ENCODE measurements around the gene SLC26A9.

Gene SLC26A9

DNA sequence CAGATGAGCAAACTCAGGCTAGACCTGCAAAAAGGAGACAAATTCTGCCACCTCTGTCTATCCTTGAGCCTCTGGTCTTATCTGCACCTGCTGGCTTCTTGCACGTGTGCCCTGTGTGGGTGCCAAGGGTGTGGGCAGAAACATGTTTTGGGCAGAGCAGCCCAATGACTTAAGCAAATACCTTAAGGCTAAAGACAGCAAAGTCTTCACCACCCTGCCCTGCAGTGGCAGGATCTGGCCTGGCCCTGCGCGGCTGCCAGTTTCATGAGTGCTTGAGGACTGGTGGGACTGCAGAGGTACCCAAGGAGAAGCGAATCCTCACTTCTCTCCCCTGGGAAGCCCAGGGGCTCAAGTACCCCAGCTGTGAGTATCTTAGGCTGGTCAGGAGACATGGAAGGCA lies 3.8 kb upstream of the SLC26A9 start:
- no peak for DNase-seq (ENCODE audit: low read depth in 2 of 2)

DNA sequence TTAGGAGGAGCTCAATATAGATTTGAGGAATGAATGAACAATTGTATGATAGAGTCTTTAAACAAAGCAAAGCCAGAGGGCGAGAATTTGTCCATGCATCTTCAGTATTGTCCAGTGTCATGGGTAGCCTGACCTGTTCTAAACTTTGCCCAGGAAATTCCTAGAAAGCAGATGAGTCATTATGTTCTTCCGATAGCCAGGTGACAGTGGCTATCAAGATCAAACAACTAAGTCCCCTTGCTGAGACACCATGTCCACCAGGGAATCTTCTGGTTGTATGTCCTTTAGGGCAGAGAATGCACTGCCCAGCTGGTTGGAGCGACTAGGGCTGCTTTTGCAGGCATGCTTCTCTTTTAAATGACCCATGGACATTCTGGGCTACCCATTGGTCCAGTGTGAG lies 1.8 kb upstream of the SLC26A9 start:
- DNase-seq (ENCODE audit: low read depth in 2 of 2) = no peak

DNA sequence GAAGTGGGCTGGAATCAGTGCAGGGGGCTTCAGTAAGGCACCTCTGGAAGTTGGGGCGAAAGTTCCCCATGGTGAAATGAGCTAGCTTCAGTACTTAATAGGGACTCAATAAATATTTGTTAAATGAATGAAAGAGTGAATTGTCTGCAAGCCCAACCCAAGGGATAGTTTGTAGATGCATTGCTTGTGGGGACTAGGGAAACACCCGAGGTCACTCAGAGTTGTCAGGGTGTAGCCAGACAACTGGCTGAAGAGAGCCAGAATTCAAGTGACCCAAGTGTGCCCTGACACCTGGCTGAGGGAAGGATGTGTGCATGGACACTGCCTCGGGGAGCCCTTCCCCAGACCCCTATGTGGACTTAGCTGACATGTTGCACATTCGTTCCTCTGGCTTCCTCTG lies 1.3 kb upstream of the SLC26A9 start:
- DNase-seq (ENCODE audit: low read depth in 2 of 2) = no peak

DNA sequence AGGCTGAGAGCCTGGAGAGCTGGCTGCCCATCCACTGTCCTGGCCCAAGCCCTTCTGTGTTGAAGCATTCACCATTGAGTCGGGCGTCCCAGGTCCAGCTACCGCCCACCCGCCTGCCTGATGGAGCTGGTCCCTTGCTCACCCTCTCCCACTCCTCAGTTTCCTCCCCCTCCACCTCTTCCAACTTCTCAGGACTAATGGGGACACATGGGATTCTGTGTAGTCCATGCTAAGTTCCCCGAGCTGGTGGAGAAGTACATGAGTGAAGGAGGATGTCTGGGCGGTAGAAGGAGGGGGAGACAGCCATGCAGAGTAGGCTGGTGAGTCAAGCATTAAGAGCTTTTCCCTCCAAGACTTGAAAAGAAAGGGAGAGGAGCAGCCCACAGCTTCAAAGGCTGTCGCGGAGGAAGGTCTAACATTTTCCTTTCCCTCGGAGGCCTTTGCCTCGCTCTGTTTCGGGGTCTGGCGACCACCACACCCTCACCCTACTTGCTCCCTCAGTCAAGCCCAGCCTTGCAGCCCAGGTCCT lies 561 bp downstream of the SLC26A9 start:
- no peak for DNase-seq (ENCODE audit: low read depth in 2 of 2)

DNA sequence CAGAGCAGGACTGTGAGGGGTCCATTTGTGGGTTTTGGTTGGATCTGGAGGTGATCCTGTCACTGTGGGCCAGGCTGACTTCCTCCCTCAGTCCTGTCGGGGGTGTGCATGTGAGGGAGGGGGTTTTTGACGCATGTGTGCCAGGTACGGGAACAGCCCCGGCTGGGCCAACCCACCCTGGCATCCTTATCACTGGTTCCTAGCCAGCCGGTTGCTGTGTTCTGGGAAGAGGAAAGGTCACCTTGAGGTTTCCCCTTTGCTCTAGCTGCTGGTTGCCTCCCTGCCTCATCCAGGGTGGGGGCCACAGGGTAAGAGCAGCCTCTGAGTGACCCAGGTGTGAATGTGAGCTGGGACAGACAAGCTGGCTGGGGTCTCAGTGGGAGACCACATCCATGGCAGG lies 2.5 kb downstream of the SLC26A9 start:
- no peak for DNase-seq (ENCODE audit: low read depth in 2 of 2)

DNA sequence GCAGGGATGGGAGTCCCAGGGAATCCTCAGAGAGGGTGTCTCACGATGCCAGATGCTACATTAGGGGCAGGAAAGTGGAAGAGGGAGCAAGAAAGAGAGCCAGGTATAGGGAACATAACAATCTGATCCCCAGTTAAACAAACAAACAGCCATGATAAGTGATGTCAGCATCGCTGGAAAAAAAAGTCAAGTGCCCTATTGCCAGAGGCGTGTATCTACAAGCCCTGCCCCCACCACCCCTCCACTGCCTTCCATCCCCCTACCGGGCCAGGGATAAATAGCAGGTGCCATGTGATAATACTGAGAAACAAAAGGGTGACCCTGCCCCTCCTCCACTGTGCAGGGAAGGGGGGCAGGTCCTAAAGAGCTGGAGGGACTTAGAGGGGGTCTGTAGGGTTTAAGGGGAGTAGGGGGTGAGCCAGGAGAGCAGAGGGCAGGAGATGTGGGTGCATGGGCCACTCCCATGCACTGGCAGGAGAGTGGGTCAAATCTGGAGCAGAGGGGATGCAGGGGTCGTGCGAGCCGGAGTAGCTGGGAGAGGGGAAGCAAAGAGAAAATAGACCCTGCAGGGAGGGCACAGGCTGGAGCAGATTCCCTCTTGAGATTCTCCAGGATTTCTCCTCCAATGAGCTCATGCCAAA lies 3.4 kb downstream of the SLC26A9 start:
- no peak for DNase-seq (ENCODE audit: low read depth in 2 of 2)

DNA sequence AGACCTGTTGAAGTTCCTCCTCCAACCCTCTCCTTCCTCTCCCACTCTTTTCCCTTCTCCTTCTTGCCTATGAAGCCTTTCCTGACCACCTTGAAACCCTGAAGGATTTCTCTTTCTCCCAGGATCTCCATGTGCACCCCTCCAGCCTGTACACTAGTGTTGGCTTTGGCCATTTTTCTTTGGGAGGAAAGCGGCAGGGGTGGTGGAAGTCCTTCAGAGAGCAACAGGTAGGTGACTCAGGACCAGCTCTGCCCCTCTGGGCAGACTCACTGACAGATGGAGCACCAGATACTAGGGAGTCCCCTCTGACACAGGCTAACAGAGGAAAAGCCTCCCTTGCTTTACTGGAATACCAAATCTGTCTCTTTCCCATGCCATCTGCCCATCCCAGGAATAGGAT lies 4.6 kb downstream of the SLC26A9 start:
- no peak for DNase-seq (ENCODE audit: low read depth in 2 of 2)

DNA sequence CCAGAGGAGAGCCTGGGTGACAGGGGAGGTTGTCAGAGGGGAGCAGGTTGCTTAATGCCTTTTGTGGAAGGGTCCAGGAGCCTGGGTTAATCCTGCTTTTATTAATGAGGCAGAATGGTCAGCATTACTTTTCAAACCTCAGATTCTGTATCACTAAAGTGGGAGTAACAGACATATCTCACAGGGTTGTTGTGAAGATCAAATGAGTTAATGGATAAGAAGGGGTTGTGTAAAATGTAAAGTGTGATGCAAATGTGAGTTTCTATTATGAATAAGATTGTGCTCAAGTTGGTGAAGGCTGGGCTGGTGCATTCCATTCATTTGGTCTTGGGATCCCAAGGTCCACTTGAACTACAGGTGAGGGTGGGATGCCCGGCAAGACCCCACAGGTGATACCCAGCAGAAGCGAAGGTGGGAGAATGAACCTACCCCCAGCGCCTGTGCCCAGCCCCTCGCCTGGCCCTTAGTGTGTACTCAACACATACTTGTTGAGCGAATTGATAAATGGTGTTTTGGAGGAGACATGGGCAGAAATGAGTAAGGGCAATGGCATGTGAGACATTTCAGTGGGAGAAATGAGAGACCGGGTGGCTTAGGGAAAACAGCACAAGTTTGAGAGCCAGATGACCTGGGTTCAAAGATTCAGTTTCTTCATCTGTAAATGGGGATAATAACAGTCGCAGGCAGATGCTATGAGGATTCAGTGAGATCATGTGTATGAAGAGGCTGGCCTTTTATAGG lies 6.2 kb downstream of the SLC26A9 start:
- no peak for DNase-seq (ENCODE audit: low read depth in 2 of 2)

DNA sequence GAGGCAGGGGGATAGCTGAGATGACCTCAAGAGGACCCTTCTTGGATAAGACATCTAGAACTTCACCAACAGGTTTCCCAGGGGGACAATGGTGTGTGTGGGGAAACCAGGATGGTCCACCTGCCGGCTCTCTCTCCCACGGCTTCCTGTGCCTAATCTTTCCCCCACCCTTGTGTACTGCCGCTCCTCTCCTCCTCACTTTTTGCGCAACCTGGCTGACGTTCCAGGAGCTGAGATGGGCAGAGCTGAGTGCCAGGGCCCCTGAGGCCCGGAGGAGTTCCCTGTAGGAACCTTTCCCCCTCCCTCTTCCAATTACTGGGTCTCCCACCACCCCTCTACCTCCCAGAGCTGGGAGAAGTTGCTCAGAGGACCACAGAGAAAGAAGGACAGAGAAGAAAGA lies 6.9 kb downstream of the SLC26A9 start:
- no peak for DNase-seq (ENCODE audit: low read depth in 2 of 2)

DNA sequence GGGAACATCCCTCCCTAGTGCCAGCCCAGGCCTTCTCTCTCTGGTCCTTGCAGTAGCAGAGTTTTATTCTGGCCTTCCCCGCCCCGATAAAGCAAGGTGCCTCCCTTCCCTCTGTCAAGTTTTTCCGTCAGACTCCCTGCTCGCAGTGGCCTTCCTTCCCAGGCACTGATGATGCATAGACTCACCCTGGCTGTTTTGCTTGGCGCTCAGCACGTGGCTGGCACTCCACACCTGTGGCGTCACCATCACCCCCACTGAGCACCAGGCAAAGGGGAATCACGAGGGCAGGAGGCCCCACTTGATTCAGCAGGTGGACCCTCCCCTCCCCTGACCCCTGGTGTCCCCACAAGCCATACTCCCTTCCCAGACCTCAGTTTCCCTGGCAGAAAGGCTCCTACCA lies 7.4 kb downstream of the SLC26A9 start:
- no peak for DNase-seq (ENCODE audit: low read depth in 2 of 2)

DNA sequence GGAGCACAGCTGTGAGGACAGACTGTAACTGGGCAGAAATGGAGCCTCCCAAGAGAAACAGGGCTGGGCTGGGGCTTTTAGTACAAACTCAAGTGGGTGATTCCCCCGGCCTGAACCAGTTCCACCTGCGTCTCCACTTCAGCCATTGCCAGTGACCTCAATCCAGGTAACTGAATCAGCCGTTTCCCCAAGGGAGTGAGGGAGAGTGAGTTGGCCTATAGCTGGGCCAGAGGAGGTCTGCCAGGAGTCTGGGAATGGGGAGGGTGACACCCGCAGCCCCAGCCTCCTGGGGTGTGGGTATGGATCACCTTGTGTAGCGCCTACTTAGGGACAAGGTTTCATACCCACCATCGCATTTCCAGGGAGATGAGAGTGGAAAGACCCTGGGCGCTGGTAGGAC lies 8.5 kb downstream of the SLC26A9 start:
- DNase-seq (ENCODE audit: low read depth in 2 of 2) = no peak

DNA sequence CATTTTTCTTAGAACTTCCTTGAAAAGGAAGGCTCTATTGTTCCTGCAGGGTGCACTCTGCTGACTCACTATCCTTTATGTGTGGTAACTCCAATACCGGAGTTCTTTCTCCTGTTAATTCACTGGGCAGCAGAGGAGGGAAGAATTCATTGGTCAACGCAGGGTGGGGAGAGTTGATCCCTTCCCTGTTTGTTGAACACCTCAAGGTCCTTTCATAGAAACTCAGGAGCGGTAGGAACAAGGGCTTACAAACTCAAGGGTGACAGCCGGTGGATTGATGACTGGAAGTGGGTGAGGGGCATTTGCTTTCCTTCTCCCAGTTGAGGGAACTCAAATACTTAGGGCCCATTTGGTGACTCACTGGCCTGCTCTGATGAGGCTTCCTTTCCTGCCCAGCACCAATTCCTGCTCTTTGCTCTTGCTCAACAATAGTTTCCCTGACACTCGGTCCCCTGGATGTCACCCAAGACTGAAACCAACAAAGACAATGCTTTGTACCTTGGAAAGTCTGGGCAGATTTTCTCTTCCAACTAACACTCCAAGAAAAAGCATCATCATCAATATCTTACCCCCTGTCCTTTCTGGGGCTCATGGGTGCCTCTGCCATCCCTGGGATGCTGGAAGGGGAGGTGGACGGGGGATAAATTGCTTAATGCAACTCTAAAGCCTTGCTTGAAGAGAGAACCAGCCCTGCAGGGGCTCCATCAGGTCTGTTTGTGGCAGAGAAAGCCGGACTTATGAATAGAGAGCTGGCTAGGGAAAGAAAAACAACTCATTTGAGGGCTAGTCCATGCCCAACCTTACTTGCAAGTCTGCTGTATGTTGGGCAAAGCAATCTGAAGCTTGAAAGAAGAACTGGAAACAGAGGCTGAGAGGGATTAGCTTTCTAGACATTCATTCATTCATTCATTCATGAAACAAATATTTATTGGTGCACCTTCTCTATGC lies 9.3 kb downstream of the SLC26A9 start:
- no peak for DNase-seq (ENCODE audit: low read depth in 2 of 2)

DNA sequence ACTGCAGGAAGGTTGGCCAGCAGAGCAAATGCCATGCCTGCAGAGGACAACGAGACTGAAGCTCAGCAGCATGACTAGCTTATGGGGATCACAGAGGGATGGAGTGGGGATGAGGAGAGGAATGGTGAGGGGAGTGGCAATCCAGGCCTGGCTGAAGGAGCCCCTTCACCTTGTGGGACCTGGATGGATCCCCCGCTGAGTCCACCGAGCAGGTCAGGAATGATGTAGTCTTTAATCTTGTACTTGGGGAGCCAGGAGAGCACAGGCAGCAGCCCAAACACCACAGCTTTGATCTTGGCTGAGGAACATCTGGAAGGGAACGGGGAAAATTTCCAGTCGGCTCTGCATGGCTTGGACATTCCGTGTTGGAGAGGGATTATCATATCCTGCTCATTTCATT lies 10.5 kb downstream of the SLC26A9 start:
- no peak for DNase-seq (ENCODE audit: low read depth in 2 of 2)

DNA sequence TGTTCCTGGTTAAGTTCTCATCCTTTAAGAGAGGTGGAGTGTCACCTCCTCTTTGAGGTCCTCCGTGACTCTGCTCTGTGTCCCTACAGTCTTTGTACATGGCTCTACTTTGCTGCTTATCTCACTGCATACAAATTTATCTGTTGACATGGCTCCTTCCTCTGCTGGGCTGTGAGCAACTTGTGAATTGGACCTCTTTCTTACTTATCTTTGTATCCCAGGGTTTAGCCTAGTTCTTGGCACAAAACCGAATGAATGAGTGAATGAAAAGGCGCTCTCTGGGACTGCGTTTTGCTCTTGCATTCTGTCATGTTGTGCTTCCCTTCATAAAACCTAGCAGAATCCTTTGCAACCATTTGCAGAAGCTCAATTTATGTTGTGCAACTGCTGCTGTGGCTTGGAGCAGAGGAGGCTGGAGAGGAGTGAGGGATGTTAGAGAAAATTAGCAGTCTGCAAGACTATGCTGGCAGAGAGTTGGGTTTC lies 12.4 kb downstream of the SLC26A9 start:
- DNase-seq (ENCODE audit: low read depth in 2 of 2) = no peak

DNA sequence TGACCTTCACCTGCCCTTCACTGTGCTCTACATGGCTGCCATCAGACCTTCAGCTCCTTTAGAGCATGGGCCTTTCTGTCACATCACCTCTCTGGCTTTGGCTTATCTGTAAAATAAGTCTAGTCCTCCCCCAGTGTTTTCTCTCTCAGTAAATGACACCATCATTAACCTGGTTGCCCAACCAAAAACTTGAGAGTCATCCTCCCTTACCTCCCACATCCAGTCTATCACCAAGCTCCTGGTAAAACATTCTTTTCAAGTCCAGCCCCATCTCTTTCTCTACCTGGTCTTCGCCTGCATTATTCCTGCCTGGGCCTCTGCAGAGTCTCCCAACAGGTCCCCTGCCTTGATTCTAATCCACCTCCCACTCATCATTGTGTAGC lies 13.1 kb downstream of the SLC26A9 start:
- DNase-seq (ENCODE audit: low read depth in 2 of 2) = no peak

DNA sequence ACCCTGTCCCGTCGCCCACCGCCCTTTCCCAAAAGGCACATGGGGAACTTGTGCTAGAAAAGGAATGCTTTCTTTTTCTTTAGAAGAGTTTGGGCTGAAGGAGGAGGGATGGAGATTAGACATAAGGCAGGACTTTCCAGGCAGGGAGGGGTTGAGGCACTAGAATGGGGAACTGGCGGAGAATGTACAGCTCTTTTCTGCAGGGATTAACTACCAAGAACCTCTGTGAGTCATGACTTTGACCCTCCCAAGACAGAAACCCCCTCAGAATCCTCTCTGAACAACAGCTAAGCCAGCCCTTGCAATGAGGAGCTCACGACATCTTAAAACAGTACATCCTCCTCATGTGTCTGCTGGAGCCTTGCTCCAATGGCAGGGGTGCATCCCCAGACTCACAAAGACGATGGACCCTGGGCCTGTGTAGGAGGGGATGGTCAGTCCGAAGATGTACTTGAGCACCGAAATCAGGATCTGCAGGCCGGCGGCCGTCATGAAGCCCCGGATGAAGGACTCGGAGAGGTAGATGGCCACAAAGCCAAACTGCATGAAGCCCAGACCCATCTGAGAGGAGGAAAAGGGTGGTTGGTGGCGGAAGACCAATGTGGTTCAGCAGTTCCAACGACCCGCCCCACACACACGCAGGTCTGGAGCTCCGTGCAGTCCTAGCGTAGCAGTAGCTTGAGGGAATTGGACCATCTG lies 13.6 kb downstream of the SLC26A9 start:
- no peak for DNase-seq (ENCODE audit: low read depth in 2 of 2)

DNA sequence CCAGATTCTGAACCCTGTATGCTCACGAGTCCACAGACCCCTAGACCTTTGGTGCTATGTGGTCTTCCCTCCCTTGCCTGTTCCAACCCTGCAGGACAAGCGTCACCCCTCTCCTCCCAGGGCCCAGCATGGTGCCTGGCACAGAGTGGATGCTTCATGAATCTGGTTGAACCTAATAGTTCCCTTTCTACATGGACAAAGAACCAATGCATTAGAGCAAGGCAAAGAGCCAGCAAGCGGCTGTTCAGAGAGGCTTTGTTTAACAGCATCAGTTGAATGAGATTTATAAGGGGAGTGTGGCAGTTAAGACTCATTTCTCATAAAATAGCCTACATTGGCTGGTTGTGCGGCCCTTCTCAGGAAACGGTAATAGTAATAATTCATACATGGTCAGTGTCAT lies 14.9 kb downstream of the SLC26A9 start:
- no peak for DNase-seq (ENCODE audit: low read depth in 2 of 2)

DNA sequence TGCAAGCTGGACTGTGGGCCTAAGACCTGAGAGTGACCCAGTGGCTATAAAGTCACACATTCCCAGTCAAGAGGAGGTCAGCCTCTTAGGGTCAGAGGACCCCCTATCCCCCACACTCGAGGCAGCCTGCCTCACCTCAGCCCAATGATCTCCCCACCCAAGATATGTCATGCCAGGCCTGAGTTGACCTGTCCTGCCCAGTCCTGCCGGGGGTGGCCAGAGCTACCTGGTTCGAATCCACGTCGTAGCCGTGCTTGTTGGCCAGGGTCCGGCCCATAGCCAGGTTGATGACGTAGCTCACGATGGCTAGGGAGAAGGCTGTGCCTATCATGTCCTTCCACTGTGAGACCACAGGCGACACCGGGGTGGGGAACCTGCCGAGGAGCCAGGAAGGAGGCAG lies 15.6 kb downstream of the SLC26A9 start:
- DNase-seq (ENCODE audit: low read depth in 2 of 2) = no peak

DNA sequence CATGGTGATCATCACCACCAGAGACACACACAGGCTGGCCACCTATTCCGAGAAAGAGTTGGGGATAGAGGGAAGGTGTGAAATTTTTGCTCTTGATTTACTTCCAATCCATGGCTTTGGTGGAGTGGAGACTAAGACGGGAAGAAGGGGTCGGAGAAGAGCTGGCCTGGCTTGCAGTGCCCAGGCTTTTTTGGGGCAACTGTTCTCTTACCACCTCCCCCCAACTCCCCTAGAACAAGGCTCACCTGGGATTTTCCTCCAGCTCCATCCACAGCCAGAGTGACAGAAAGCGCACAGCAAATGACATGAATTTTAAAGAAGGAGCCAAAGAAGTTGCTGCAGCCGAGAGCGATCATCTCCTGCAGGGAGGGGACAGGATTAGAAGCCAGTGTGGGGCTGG lies 16.0 kb downstream of the SLC26A9 start:
- no peak for DNase-seq (ENCODE audit: low read depth in 2 of 2)

DNA sequence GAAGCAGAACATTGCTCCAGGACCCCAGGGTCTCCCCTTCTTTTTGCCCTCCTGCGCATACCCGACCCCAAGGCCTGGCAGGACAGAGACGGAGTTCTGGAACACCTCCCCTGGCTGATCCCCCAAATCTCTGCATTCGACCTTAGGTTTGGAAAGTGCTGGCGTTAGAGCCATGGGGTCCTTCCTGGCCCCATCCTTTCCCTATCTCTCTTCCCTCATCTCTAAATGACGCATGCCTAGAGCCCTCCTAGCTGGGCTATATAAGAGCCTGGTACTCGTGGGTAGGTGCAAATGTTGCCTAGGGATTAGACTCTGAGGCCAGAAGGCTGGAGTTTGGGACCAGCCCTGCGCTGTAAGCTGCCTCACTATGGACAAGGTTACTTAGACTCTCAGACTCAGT lies 16.6 kb downstream of the SLC26A9 start:
- DNase-seq (ENCODE audit: low read depth in 2 of 2) = no peak

DNA sequence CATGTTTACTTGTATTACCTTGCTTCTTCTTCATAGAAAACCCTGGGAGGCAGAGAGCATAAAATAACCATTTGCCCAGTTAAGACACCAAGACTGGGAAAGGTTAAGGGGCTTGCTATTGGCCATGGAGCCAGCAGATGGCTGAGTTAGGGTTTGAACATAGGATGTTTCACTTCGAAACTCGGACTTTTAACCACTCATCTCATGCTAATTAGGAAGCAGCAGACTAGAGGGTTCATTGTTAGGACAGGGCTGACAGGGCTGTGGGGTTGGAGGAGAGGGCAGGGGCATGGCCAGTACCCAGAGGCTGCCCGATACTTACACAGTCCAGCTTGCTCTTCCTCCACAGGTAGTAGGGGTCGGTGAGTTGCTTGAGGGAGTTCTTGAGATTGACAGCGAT lies 17.0 kb downstream of the SLC26A9 start:
- no peak for DNase-seq (ENCODE audit: low read depth in 2 of 2)

DNA sequence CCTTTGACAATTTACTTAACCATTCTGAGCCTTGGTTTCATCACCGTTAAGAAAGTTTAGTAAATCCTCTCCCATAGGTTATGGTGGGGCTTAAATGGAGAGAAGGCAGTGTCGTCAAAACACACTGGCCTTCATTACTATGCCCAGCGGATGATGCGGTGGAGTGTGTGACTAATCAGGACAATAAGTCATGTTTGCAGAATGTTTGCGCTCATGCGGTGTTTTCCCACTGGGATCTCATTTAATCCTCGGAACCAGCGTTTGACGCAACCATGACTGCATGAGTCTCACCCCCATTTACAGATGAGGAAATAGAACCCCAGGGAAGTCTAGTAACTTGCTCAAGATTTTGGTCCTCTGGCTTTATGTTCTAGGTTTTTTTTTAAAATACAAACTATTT lies 17.5 kb downstream of the SLC26A9 start:
- no peak for DNase-seq (ENCODE audit: low read depth in 2 of 2)
